Measurements from ENCODE around the gene FOXP1. TPM values are rescaled to one million over a fixed set of nuclear protein-coding genes. Genes with fewer than 3 reads are reported as not detected.

The FOXP1 gene
- total and polyA plus RNA-seq, 2 of the 8 experiments (the other 6 are each of a cell fraction or from before 2014, with no cell fraction given), result 13.9 to 25.4 TPM

- no peaks in the 10 kb centered on the region; a peak in 1 of 8 replicates for H3K36me3 ChIP-seq (ENCODE audit: control insufficient read depth in 2 of 4, insufficient read depth in 4 of 4, low read length in 3 of 4)
- H2AFZ ChIP-seq (ENCODE audit: low read length), result no peak overlapping the region
- H2BK20ac ChIP-seq (ENCODE audit: low read length), result no peak overlapping the region
- H3K79me1 ChIP-seq (ENCODE audit: low read depth, low read length), result no peaks in the 10 kb centered on the region
- H3K4me1 ChIP-seq (replicated peaks in 1 of 4; ENCODE audit: control insufficient read depth in 3 of 4, insufficient read depth in 4 of 4, low read length in 3 of 4), result peaks cover 0 to 2% (median under 1%) of the 10 kb centered on the region in 4 experiments; a peak in 3 of 7 replicates
- no peaks in the 10 kb centered on the region for H3K27me3 ChIP-seq (replicated peaks in 1 of 4; ENCODE audit: control insufficient read depth in 3 of 4, extremely low read depth in 1 of 4, insufficient read depth in 3 of 4, low read length in 3 of 4)
- DNase-seq (ENCODE audit: low read depth in 1 of 2, low spot score in 2 of 2) (no peak), FAIRE-seq (no peak)
- H4K5ac ChIP-seq (ENCODE audit: insufficient read length, low read depth, low read length), result no peak overlapping the region
- H2BK5ac ChIP-seq (ENCODE audit: low read depth, low read length), result no peak overlapping the region
- no peak overlapping the region for H2BK120ac ChIP-seq (replicated peaks; ENCODE audit: low read depth, low read length)
- no peak overlapping the region for H3K4me2 ChIP-seq (ENCODE audit: insufficient read depth in 1 of 2, low read depth in 2 of 2, low read length in 2 of 2)
- WGBS, 2 experiments (ENCODE audit: extremely low coverage in 1 of 2, insufficient coverage in 1 of 2, insufficient read length in 1 of 2, insufficient replicate concordance in 2 of 2, low coverage in 1 of 2, low lambda C conversion rate in 2 of 2, missing lambda C conversion rate in 1 of 2), result 92% methylated on average over 7 of the region's 7 CpGs; no CpG with 5 or more reads in 1 of the 2 experiments
- no peak overlapping the region for H2BK15ac ChIP-seq (ENCODE audit: low read length)
- H4K20me1 ChIP-seq (replicated peaks in 1 of 2; ENCODE audit: control insufficient read depth in 1 of 2, insufficient read depth in 2 of 2, low read length in 2 of 2), result no peaks in the 10 kb centered on the region
- H2BK12ac ChIP-seq (ENCODE audit: low read depth, low read length), result no peak overlapping the region
- H3K27ac ChIP-seq (ENCODE audit: low read depth, low read length), result no peak overlapping the region
- H3K9me3 ChIP-seq (ENCODE audit: insufficient read depth in 2 of 2, low read depth in 1 of 2, low read length in 1 of 2), result no peaks in the 10 kb centered on the region
- H4K8ac ChIP-seq (ENCODE audit: extremely low read depth, insufficient read depth, low read length), result no peak overlapping the region
- ChIA-PET CTCF (ENCODE audit: partially characterized antibody) (interaction anchor here (0.6 to 1.7 kb wide), 4 partner anchors 10 to 915 kb away, joined by 3 to 4 read pairs (median 3); no protein-coding TSS in a partner anchor), POLR2A (ENCODE audit: partially characterized antibody) (no interaction called here)
- H3K14ac ChIP-seq (ENCODE audit: insufficient read length), result no peak overlapping the region
- no peaks in the 10 kb centered on the region for H3K79me2 ChIP-seq (ENCODE audit: control insufficient read depth in 1 of 2, insufficient read depth in 2 of 2, low read length in 2 of 2)
- H3K9ac ChIP-seq (replicated peaks in 1 of 4; ENCODE audit: extremely low read depth in 1 of 4, low read depth in 3 of 4, low read length in 3 of 4), result no peak overlapping the region
- no peak overlapping the region for H3K23ac ChIP-seq (ENCODE audit: insufficient read length)
- no peak overlapping the region for H3K4ac ChIP-seq (replicated peaks; ENCODE audit: insufficient read length, low read depth, low read length)
- H4K91ac ChIP-seq (replicated peaks; ENCODE audit: insufficient read length, low read length), result no peak overlapping the region
- no peaks in the 10 kb centered on the region; the same call in 1 of the 2 replicates for H3K23me2 ChIP-seq (ENCODE audit: low read depth, low read length)
- no peak overlapping the region for H3K18ac ChIP-seq (ENCODE audit: extremely low read depth, low read length)
- no peak overlapping the region for H3K56ac ChIP-seq (replicated peaks; ENCODE audit: insufficient read length, low read depth, low read length)
- no peak overlapping the region for H3K4me3 ChIP-seq (ENCODE audit: extremely low read depth in 1 of 4, insufficient read depth in 2 of 4, low read depth in 3 of 4, low read length in 4 of 4)
- H2AK5ac ChIP-seq (ENCODE audit: low read depth, low read length), result no peak overlapping the region
- no peak for TF ChIP-seq BACH1 (IDR thresholded peaks at IDR 0.05; ENCODE audit: low read length)
These were observed 587.4 kb downstream of the FOXP1 start for GRCh38 chr3:70996082-70996481.

Data from H1 (cell line).